K562 (cell line): ENCODE measurements around the gene NPAS3. TPM values are rescaled to one million over a fixed set of nuclear protein-coding genes. Genes with fewer than 3 reads are reported as not detected.

Experiments used
- ATAC-seq: fragments of 200-7000 bp; cut with Tn5 transposase; 3 replicates; pipeline ENCODE4 v1.9.1; 2020; ENCODE audit warnings: moderate library complexity
- BruUV-seq: library from RNA; stranded (reverse); fragments of 400-500 nt; replicated peaks from 2 replicates; lab custom pipeline; 2021; lab: Mats Ljungman, UMichigan
- CTCF ChIA-PET: fragments of 300-600 bp; formaldehyde crosslinking; extraction: SDS; loops from one replicate; lab custom pipeline; 2021; ENCODE audit warnings: low intra/inter-chr PET ratio; lab: Yijun Ruan, JAX
- POLR2A ChIA-PET: fragments of 300-600, 350-650 bp; sonication (Branson Sonifier 250); formaldehyde crosslinking; extraction: SDS; loops from one replicate; lab custom pipeline; 2021; ENCODE audit warnings: antibody characterized with exemption, inconsistent platforms; lab: Yijun Ruan, JAX
- DNase-seq, 4 experiments: peaks; one replicate each; pipeline versions ENCODE4 v3.0.0 to v3.0.0-alpha.2; 2011 to 2018; ENCODE audit warnings: low spot score in 3 of 4, mixed read lengths in 3 of 4; ENCODE audit errors: extremely low read depth in 1 of 4
- FAIRE-seq: peaks from 2 replicates; lab custom pipeline; 2011; peaks lifted over from hg19 to GRCh38; lab: Jason Lieb, UNC
- H2AFZ ChIP-seq: 2 replicates; pipeline ENCODE4 v1.6.0; 2011; ENCODE audit warnings: low read depth, low read length, control low read depth, inconsistent platforms
- H3K27ac ChIP-seq: fragments of 200-600 bp; 3 replicates; pipeline ENCODE4 v1.8.0; 2011; ENCODE audit warnings: low read depth, mild to moderate bottlenecking, control low read depth, inconsistent platforms, low read length, moderate library complexity, mixed read lengths; ENCODE audit errors: extremely low read depth
- H3K27me3 ChIP-seq, 2 experiments: fragments of 300-600 bp in 1 of 2; 2 replicates in 1 of 2; 3 replicates in 1 of 2; pipeline versions ENCODE4 v1.6.0 to v1.8.0; 2011; ENCODE audit warnings: inconsistent platforms in 2 of 2, low read length in 2 of 2, mild to moderate bottlenecking in 1 of 2, mixed read lengths in 1 of 2, moderate library complexity in 1 of 2; ENCODE audit not compliant: control insufficient read depth in 2 of 2, insufficient read depth in 2 of 2
- H3K36me3 ChIP-seq: fragments of 300-600 bp; 3 replicates; pipeline ENCODE4 v1.8.0; 2011; ENCODE audit warnings: mild to moderate bottlenecking, low read length, inconsistent platforms; ENCODE audit not compliant: control insufficient read depth, insufficient read depth
- H3K4me1 ChIP-seq, 2 experiments: fragments of 200-600 bp in 1 of 2; replicated peaks in 1 of 2; 2 replicates in 1 of 2; 3 replicates in 1 of 2; pipeline versions ENCODE4 v1.5.1 to v1.8.0; 2011; ENCODE audit warnings: inconsistent platforms in 2 of 2, low read length in 2 of 2, mild to moderate bottlenecking in 1 of 2, mixed read lengths in 1 of 2, moderate library complexity in 1 of 2; ENCODE audit not compliant: control insufficient read depth in 2 of 2, insufficient read depth in 2 of 2
- H3K4me2 ChIP-seq: 2 replicates; pipeline ENCODE4 v1.6.1; 2011; ENCODE audit warnings: low read length, control low read depth, inconsistent platforms, mixed read lengths; ENCODE audit not compliant: insufficient read depth
- H3K4me3 ChIP-seq: fragments of 200-600 bp; sonication (generic), shearing (Covaris generic); 2 replicates; pipeline ENCODE4 v1.5.1; 2016; ENCODE audit warnings: control low read depth, inconsistent platforms
- H3K79me2 ChIP-seq: fragments of 200-600 bp; 3 replicates; pipeline ENCODE4 v1.8.0; 2011; ENCODE audit warnings: low read length, inconsistent platforms; ENCODE audit not compliant: control insufficient read depth, insufficient read depth
- H3K9ac ChIP-seq, 2 experiments: 2 replicates each; pipeline versions ENCODE4 v1.6.0 to v1.6.1; 2011; ENCODE audit warnings: low read depth in 2 of 2, low read length in 2 of 2, control low read depth in 1 of 2, inconsistent platforms in 1 of 2, mild to moderate bottlenecking in 1 of 2, mixed read lengths in 1 of 2; ENCODE audit not compliant: insufficient read depth in 1 of 2
- H3K9me1 ChIP-seq: one replicate; pipeline ENCODE4 v1.6.0; 2011; ENCODE audit warnings: inconsistent platforms, mild to moderate bottlenecking, low read length, moderate library complexity; ENCODE audit not compliant: control insufficient read depth, insufficient read depth
- H3K9me3 ChIP-seq: replicated peaks from 2 replicates; pipeline ENCODE4 v1.5.1; 2011; ENCODE audit warnings: low read depth, low read length, inconsistent platforms; ENCODE audit not compliant: control insufficient read depth, insufficient read depth
- H4K20me1 ChIP-seq: replicated peaks from 2 replicates; pipeline ENCODE4 v1.6.1; 2011; ENCODE audit warnings: low read length, inconsistent platforms, mixed read lengths; ENCODE audit not compliant: control insufficient read depth, insufficient read depth
- BRF1 ChIP-seq: IDR thresholded peaks from 3 replicates; pipeline ENCODE4 v1.6.1; 2011; ENCODE audit warnings: borderline replicate concordance, mild to moderate bottlenecking; ENCODE audit not compliant: insufficient read length; ENCODE audit errors: extremely low read depth
- DACH1 ChIP-seq: fragments of 450-650 bp; IDR thresholded peaks from 2 replicates; pipeline ENCODE4 v1.6.1; 2018; ENCODE audit not compliant: partially characterized antibody
- GABPA ChIP-seq: fragments of 200-800 bp; sonication (Bioruptor generic); conservative IDR thresholded peaks from 2 replicates; pipeline ENCODE4 v1.6.1; 2016; ENCODE audit warnings: low read depth, missing genetic modification characterization, missing compliant biosample characterization
- KDM2B ChIP-seq: fragments of 250-450 bp; sonication (Bioruptor Pico); IDR thresholded peaks from 2 replicates; pipeline ENCODE4 v1.8.0; 2021; ENCODE audit warnings: mild to moderate bottlenecking, moderate library complexity
- MCM5 ChIP-seq: fragments of 450-650 bp; IDR thresholded peaks from 2 replicates; pipeline ENCODE4 v1.6.1; 2016; ENCODE audit warnings: low read depth
- MTA2 ChIP-seq: fragments of 450-650 bp; IDR thresholded peaks from 2 replicates; pipeline ENCODE4 v1.6.1; 2016; ENCODE audit warnings: low read depth
- NFYB ChIP-seq: IDR thresholded peaks from 2 replicates; pipeline ENCODE4 v1.6.1; 2011; ENCODE audit warnings: mild to moderate bottlenecking, moderate library complexity; ENCODE audit not compliant: insufficient read length; ENCODE audit errors: extremely low read depth
- TCFL5 ChIP-seq: fragments of 250-450 bp; sonication (Bioruptor Pico); conservative IDR thresholded peaks from 2 replicates; pipeline ENCODE4 v1.6.1; 2021; ENCODE audit warnings: mild to moderate bottlenecking, moderate library complexity, matching md5 sums
- ZNF124 ChIP-seq: sonication (generic); formaldehyde crosslinking; IDR thresholded peaks from 2 replicates; pipeline ENCODE4 v1.8.1; 2022; ENCODE audit warnings: missing genetic modification reagents
- ZNF174 ChIP-seq: fragments of 250-450 bp; sonication (Bioruptor Pico); IDR thresholded peaks from 2 replicates; pipeline ENCODE4 v1.4.0; 2020; ENCODE audit warnings: mild to moderate bottlenecking
- ZNF184 ChIP-seq: sonication (generic); formaldehyde crosslinking; IDR thresholded peaks from 2 replicates; pipeline ENCODE4 v1.5.0; 2020; ENCODE audit warnings: missing genetic modification reagents
- ZNF24 ChIP-seq: fragments of 450-650 bp; IDR thresholded peaks from 2 replicates; pipeline ENCODE4 v1.6.1; 2016
- ZNF347 ChIP-seq: fragments of 450-650 bp; formaldehyde crosslinking; IDR thresholded peaks from 2 replicates; pipeline ENCODE4 v1.4.0; 2020; ENCODE audit warnings: low read depth, mild to moderate bottlenecking, moderate library complexity
- ZNF408 ChIP-seq: fragments of 250-450 bp; sonication (Bioruptor Pico); IDR thresholded peaks from 2 replicates; pipeline ENCODE4 v1.4.0; 2020; ENCODE audit warnings: low read depth, mild to moderate bottlenecking, moderate library complexity
- ZNF79 ChIP-seq: fragments of 250-450 bp; sonication (Bioruptor Pico); IDR thresholded peaks from 2 replicates; pipeline ENCODE4 v1.4.0; 2020; ENCODE audit warnings: low read depth, mild to moderate bottlenecking, moderate library complexity
- WGBS: fragments of 100-300 bp; shearing (Covaris generic); methylation state at CpG from one replicate; pipeline ENCODE4 v1.1.6; 2016; ENCODE audit warnings: low coverage, mixed read lengths; ENCODE audit not compliant: insufficient coverage; ENCODE audit errors: missing lambda C conversion rate; 5-methylcytosine and 5-hydroxymethylcytosine counted together
- in situ Hi-C: fragments of 300-500 bp; cut with MboI; formaldehyde crosslinking; loops from 4 replicates; pipeline ENCODE4 v1.15.0; 2018; ENCODE audit warnings: inconsistent platforms, mixed read lengths
- intact Hi-C: fragments of 100-400 bp; cut with micrococcal nuclease; formaldehyde crosslinking; loops from 2 replicates; pipeline ENCODE4 v1.14.2; 2022
- polyA plus RNA-seq, 8 experiments: library from polyadenylated mRNA; depleted of rRNA in 4 of 8; stranded (reverse) in 5 of 8; unstranded in 3 of 8; fragments of >200 nt; fragmentation: Nextera tagmentation in 2 of 8; fragmentation: Illumina TruSeq in 1 of 8; extraction: Ambion mirVana in 2 of 8; extraction: Trizol in 1 of 8; gene quantifications; 2 replicates each; pipeline versions ENCODE4 v1.2.1 to v1.2.3, GENCODE V29; 2011 to 2014; ENCODE audit warnings: inconsistent platforms in 1 of 8, missing spikeins in 1 of 8
- total RNA-seq, 7 experiments: library from RNA; depleted of rRNA in 6 of 7; stranded (reverse); fragments of >200 nt in 6 of 7; fragmentation: Illumina TruSeq in 2 of 7; extraction: Trizol in 2 of 7; gene quantifications; 2 replicates each; pipeline versions ENCODE4 v1.2.1 to v1.2.3, GENCODE V29; 2011 to 2021; ENCODE audit warnings: low replicate concordance in 1 of 7
- TF ChIP-seq, protein P1 (sequence below), 2 experiments: fragments of 450-650 bp; IDR thresholded peaks; 2 replicates each; pipeline ENCODE4 v1.6.1; 2016
- TF ChIP-seq, protein P2 (sequence below): IDR thresholded peaks from 2 replicates; pipeline ENCODE4 v1.6.1; 2011; ENCODE audit not compliant: insufficient read length; ENCODE audit errors: extremely low read depth
- TF ChIP-seq, protein P3 (sequence below): IDR thresholded peaks from 3 replicates; pipeline ENCODE4 v1.6.1; 2011; ENCODE audit warnings: borderline replicate concordance, mild to moderate bottlenecking; ENCODE audit not compliant: insufficient read length, insufficient read depth

NPAS3 gene
- total and polyA plus RNA-seq, 9 of the 15 experiments (the other 6 are each of a cell fraction or from before 2014, with no cell fraction given): 0.04 TPM; not detected in 8

DNA sequence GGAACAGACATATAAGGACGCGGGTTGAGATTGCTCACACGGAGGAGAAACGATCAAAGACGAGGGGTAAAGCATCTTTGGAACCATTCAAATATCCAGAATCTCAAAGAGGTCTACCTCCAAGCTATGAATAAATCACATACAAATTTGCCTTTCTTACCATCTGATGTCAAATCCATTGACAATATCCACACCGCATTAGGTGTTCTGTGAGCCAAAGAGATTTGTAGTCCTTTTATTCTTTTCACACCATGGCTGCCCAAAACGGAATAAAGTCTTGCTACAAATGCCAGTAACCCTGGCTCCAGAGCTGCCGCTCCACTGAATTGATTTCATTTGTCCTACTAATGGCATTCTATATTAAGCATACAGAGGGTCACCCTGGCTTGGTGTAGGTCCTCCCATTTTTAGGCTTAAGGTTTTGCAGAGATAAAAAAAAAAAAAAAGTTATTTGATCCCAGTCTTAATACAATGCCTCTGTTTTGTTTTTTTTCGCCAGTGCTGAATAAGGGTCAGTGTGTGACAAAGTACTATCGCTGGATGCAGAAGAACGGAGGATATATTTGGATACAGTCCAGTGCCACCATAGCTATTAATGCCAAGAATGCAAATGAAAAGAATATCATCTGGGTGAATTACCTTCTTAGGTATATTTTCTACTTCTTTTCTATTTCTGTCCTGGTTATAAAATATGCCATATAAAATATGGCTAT lies 854.9 kb downstream of the NPAS3 start (continued):
- TF ChIP-seq ZNF24: no peak
- TF ChIP-seq, all 486 proteins: peak for 0

DNA sequence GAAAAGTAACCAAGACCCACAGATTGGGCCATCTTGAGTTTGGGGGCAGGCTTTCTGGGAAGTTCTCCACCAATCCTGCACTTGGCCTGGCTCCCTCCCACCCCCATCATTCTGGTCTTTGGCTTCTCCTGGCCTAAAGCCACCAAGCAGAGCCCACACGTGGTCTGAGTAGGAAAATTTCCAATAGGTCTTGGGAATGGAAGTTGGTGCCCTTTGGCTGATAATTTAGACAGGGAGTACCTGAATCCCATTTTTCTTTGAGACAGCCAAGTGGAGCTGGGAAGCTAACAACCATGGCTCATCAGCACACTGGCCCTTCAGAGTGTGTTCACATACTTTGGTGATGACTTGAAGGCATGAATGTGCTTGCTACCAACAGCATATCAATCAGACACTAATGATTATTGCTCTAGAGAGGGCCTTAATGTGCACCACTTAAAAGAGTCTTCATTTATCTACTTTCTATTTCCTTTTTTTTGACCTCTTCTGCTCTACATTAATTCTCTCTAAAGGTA lies 856.2 kb downstream of the NPAS3 start:
- Histone ChIP-seq H3K4me3 (no peak overlapping the region), H3K27ac (no peak overlapping the region), H3K9me3 (no peaks in the 10 kb centered on the region), H3K79me2 (no peaks in the 10 kb centered on the region), H3K9me1 (no peaks in the 10 kb centered on the region), H3K4me2 (no peak overlapping the region), H3K36me3 (no peaks in the 10 kb centered on the region), H2AFZ (no peak overlapping the region), H3K4me1 (no peaks in the 10 kb centered on the region; a peak in 3 of 5 replicates), H3K9ac (no peak overlapping the region), H3K27me3 (no peaks in the 10 kb centered on the region), H4K20me1 (no peaks in the 10 kb centered on the region)
- intact Hi-C loops (loop anchor here (5.0 kb wide), 1 partner anchor 1208 kb away; no protein-coding TSS in a partner anchor), in situ Hi-C loops (loop anchor here (10.0 to 25.0 kb wide), 2 partner anchors 1080 to 1208 kb away; no protein-coding TSS in a partner anchor)
- DNase-seq (no peak), ATAC-seq (no peak), FAIRE-seq (no peak)
- TF ChIP-seq ZNF79 (CRISPR knock-in tag): no peak
- no peak for TF ChIP-seq DACH1
- TF ChIP-seq BRF1: no peak
- TF ChIP-seq ZNF184: no peak
- TF ChIP-seq GABPA: no peak
- TF ChIP-seq MCM5: no peak
- no peak for TF ChIP-seq ZNF347
- TF ChIP-seq, protein P1, sequence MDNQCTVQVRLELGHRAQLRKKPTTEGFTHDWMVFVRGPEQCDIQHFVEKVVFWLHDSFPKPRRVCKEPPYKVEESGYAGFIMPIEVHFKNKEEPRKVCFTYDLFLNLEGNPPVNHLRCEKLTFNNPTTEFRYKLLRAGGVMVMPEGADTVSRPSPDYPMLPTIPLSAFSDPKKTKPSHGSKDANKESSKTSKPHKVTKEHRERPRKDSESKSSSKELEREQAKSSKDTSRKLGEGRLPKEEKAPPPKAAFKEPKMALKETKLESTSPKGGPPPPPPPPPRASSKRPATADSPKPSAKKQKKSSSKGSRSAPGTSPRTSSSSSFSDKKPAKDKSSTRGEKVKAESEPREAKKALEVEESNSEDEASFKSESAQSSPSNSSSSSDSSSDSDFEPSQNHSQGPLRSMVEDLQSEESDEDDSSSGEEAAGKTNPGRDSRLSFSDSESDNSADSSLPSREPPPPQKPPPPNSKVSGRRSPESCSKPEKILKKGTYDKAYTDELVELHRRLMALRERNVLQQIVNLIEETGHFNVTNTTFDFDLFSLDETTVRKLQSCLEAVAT (IDR thresholded peaks at IDR 0.05): no peak
- TF ChIP-seq TCFL5 (CRISPR knock-in tag): no peak
- no peak for TF ChIP-seq NFYB
- TF ChIP-seq ZNF124 (CRISPR knock-in tag): no peak
- TF ChIP-seq, protein P2, sequence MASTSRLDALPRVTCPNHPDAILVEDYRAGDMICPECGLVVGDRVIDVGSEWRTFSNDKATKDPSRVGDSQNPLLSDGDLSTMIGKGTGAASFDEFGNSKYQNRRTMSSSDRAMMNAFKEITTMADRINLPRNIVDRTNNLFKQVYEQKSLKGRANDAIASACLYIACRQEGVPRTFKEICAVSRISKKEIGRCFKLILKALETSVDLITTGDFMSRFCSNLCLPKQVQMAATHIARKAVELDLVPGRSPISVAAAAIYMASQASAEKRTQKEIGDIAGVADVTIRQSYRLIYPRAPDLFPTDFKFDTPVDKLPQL: no peak
- TF ChIP-seq ZNF408 (CRISPR knock-in tag): no peak
- TF ChIP-seq, protein P3, sequence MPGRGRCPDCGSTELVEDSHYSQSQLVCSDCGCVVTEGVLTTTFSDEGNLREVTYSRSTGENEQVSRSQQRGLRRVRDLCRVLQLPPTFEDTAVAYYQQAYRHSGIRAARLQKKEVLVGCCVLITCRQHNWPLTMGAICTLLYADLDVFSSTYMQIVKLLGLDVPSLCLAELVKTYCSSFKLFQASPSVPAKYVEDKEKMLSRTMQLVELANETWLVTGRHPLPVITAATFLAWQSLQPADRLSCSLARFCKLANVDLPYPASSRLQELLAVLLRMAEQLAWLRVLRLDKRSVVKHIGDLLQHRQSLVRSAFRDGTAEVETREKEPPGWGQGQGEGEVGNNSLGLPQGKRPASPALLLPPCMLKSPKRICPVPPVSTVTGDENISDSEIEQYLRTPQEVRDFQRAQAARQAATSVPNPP: no peak
- no peak for TF ChIP-seq ZNF174 (CRISPR knock-in tag)
- TF ChIP-seq KDM2B (CRISPR knock-in tag): no peak
- no peak for TF ChIP-seq MTA2
- no TSS peak for BruUV-seq
- POLR2A ChIA-PET: no interaction called here
- CTCF ChIA-PET: interaction anchor here (0.6 kb wide), 1 partner anchor 174 kb away, joined by 3 read pairs; no protein-coding TSS in a partner anchor
- WGBS: 0% methylated on average over 1 of the region's 1 CpG
